Epithelial cell of prostate (primary cell): ENCODE data around the gene METTL1.

Source experiments
- DNase-seq: peaks from one replicate; pipeline ENCODE4 v3.0.0-alpha.2; 2011; ENCODE audit warnings: low read depth, low spot score
- H3K27ac ChIP-seq: fragments of 450-650 bp; 2 replicates; pipeline ENCODE4 v1.5.1; 2017; ENCODE audit warnings: mild to moderate bottlenecking

The METTL1 gene

GRCh38 chr12:57741413-57741789 lies 30.5 kb downstream of the METTL1 start:
- no peak for DNase-seq
- H3K27ac ChIP-seq = no peak overlapping the region

- no peak for DNase-seq
- no peak overlapping the region for H3K27ac ChIP-seq
Observed at GRCh38 chr12:57740656-57741412, 31.1 kb downstream of the METTL1 start.

GRCh38 chr12:57739914-57740538 lies 31.9 kb downstream of the METTL1 start:
- no peak for DNase-seq
- H3K27ac ChIP-seq = no peak overlapping the region

GRCh38 chr12:57739387-57739786 lies 32.5 kb downstream of the METTL1 start:
- no peak overlapping the region for H3K27ac ChIP-seq
- no peak for DNase-seq

GRCh38 chr12:57738661-57739237 lies 33.2 kb downstream of the METTL1 start, which contains the start of gene AGAP2:
Gene AGAP2, minus strand, starts transcription at chr12:57738742. Its CDS starts 496 bp downstream, at chr12:57738246.
- no peak for DNase-seq
- H3K27ac ChIP-seq = no peak within 1 kb of the TSS

GRCh38 chr12:57737467-57738460 lies 34.1 kb downstream of the METTL1 start:
- no peak overlapping the region for H3K27ac ChIP-seq
- no peak for DNase-seq

GRCh38 chr12:57736741-57737466 lies 35.0 kb downstream of the METTL1 start:
- DNase-seq = no peak
- no peak overlapping the region for H3K27ac ChIP-seq

- no peak for DNase-seq
- no peak overlapping the region for H3K27ac ChIP-seq
Observed at GRCh38 chr12:57735952-57736740, 35.8 kb downstream of the METTL1 start.

- H3K27ac ChIP-seq = no peak overlapping the region
Observed at GRCh38 chr12:57735198-57735855, 36.6 kb downstream of the METTL1 start.

GRCh38 chr12:57734591-57734990 lies 37.3 kb downstream of the METTL1 start:
- no peak overlapping the region for H3K27ac ChIP-seq
- no peak for DNase-seq

More at GRCh38 chr12:57735198-57735855, 36.6 kb downstream of the METTL1 start:
- no peak for DNase-seq

- no peak for DNase-seq
Observed at GRCh38 chr12:57733928-57734327, 38.0 kb downstream of the METTL1 start.

GRCh38 chr12:57732726-57733593 lies 38.9 kb downstream of the METTL1 start:
- no peak overlapping the region for H3K27ac ChIP-seq
- no peak for DNase-seq

More at GRCh38 chr12:57733928-57734327, 38.0 kb downstream of the METTL1 start:
- H3K27ac ChIP-seq = no peak overlapping the region

- no peak overlapping the region for H3K27ac ChIP-seq
Observed at GRCh38 chr12:57732270-57732669, 39.6 kb downstream of the METTL1 start.

GRCh38 chr12:57731411-57732080 lies 40.4 kb downstream of the METTL1 start:
- H3K27ac ChIP-seq = no peak overlapping the region
- no peak for DNase-seq

More at GRCh38 chr12:57732270-57732669, 39.6 kb downstream of the METTL1 start:
- DNase-seq = no peak

GRCh38 chr12:57730336-57731067 lies 41.4 kb downstream of the METTL1 start:
- H3K27ac ChIP-seq = no peak overlapping the region
- DNase-seq = no peak

GRCh38 chr12:57729321-57729844 lies 42.5 kb downstream of the METTL1 start:
- H3K27ac ChIP-seq = no peak overlapping the region
- no peak for DNase-seq
